Measurements from ENCODE around the gene SLC25A19.

Gene SLC25A19

GRCh38 chr17:75289115-75289831 lies at the start of gene SLC25A19:
Gene SLC25A19 (minus strand): TSS chr17:75289433. CDS start chr17:75286764, 2,669 bp downstream.
- DNase-seq: peak; percentile 99

- DNase-seq: no peak
Observed at GRCh38 chr17:75338335-75338734, 49.1 kb upstream of the SLC25A19 start.

- DNase-seq: no peak
Observed at GRCh38 chr17:75335315-75335714, 46.1 kb upstream of the SLC25A19 start.

- no peak for DNase-seq
Observed at GRCh38 chr17:75334723-75335122, 45.5 kb upstream of the SLC25A19 start.

GRCh38 chr17:75331671-75332070 lies 42.4 kb upstream of the SLC25A19 start:
- DNase-seq: no peak

- no peak for DNase-seq
Observed at GRCh38 chr17:75327757-75328156, 38.5 kb upstream of the SLC25A19 start.

- DNase-seq: no peak
Observed at GRCh38 chr17:75326226-75326848, 37.1 kb upstream of the SLC25A19 start.

- DNase-seq: no peak
Observed at GRCh38 chr17:75325827-75326225, 36.6 kb upstream of the SLC25A19 start.

GRCh38 chr17:75325348-75325747 lies 36.1 kb upstream of the SLC25A19 start:
- DNase-seq: no peak

GRCh38 chr17:75321506-75321905 lies 32.3 kb upstream of the SLC25A19 start:
- no peak for DNase-seq

GRCh38 chr17:75319904-75320691 lies 30.9 kb upstream of the SLC25A19 start:
- no peak for DNase-seq

GRCh38 chr17:75318615-75319222 lies 29.5 kb upstream of the SLC25A19 start:
- no peak for DNase-seq

GRCh38 chr17:75318211-75318610 lies 29.0 kb upstream of the SLC25A19 start:
- no peak for DNase-seq

GRCh38 chr17:75317671-75318070 lies 28.4 kb upstream of the SLC25A19 start:
- DNase-seq: no peak

GRCh38 chr17:75316253-75316652 lies 27.0 kb upstream of the SLC25A19 start:
- no peak for DNase-seq

GRCh38 chr17:75315541-75316243 lies 26.5 kb upstream of the SLC25A19 start:
- DNase-seq: no peak

- DNase-seq: no peak
Observed at GRCh38 chr17:75313941-75314551, 24.8 kb upstream of the SLC25A19 start.

GRCh38 chr17:75308732-75309629 lies 19.7 kb upstream of the SLC25A19 start:
- no peak for DNase-seq

- DNase-seq: peak; percentile 76
Observed at GRCh38 chr17:75307957-75308731, 18.9 kb upstream of the SLC25A19 start.

- DNase-seq: no peak
Observed at GRCh38 chr17:75301502-75302206, 12.4 kb upstream of the SLC25A19 start.
